Measurements from ENCODE around the gene ABHD17B. TPM values are rescaled to one million over a fixed set of nuclear protein-coding genes. Genes with fewer than 3 reads are reported as not detected.

ABHD17B gene
- polyA plus RNA-seq, 2 donors, result 8.1 to 9.8 TPM

GRCh38 chr9:71885467-71885866 is 25.5 kb downstream of the ABHD17B start:
- WGBS, 2 donors, result 30 to 48% methylated on average over 2 of the region's 2 CpGs
- no peak overlapping the region for H3K4me3 ChIP-seq (ENCODE audit: low read depth in 1 of 2, low read length in 2 of 2)
- H3K27ac ChIP-seq (ENCODE audit: low read depth in 2 of 2, low read length in 1 of 2), result no peak overlapping the region
- H3K9me3 ChIP-seq (ENCODE audit: control insufficient read depth in 2 of 2, insufficient read depth in 1 of 2, low read depth in 1 of 2, low read length in 1 of 2), result no peaks in the 10 kb centered on the region
- no peaks in the 10 kb centered on the region for H3K27me3 ChIP-seq (ENCODE audit: control insufficient read depth in 1 of 2, insufficient read depth in 2 of 2, low read length in 2 of 2)
- no peaks in the 10 kb centered on the region for H3K4me1 ChIP-seq (ENCODE audit: control insufficient read depth in 2 of 2, insufficient read depth in 2 of 2, low read length in 1 of 2)
- no peaks in the 10 kb centered on the region for H3K36me3 ChIP-seq (ENCODE audit: control insufficient read depth in 2 of 2, insufficient read depth in 2 of 2, low read length in 1 of 2)

DNA sequence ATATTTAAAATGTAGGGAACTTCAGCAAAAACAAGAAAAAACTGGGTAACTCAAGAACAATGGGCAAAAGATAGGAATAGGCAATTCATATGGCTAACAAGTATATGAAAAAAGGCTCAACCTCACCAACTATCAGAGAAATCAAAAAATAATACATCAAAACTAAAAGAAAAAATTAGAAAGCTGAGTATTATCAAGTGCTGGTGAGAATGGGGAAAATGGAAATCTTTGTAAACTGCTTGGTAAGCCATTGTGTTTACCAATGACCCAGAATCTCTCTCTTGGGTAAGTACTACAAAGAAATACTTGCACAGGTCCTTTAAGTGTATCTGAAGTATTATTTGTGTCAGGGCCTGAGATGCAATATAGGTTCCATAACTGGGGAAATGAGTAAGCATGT is 27.0 kb downstream of the ABHD17B start:
- Histone ChIP-seq H3K27me3 (ENCODE audit: control insufficient read depth in 1 of 2, insufficient read depth in 2 of 2, low read length in 2 of 2) (no peaks in the 10 kb centered on the region), H3K36me3 (ENCODE audit: control insufficient read depth in 2 of 2, insufficient read depth in 2 of 2, low read length in 1 of 2) (no peaks in the 10 kb centered on the region), H3K27ac (ENCODE audit: low read depth in 2 of 2, low read length in 1 of 2) (no peak overlapping the region), H3K4me1 (ENCODE audit: control insufficient read depth in 2 of 2, insufficient read depth in 2 of 2, low read length in 1 of 2) (no peaks in the 10 kb centered on the region), H3K9me3 (ENCODE audit: control insufficient read depth in 2 of 2, insufficient read depth in 1 of 2, low read depth in 1 of 2, low read length in 1 of 2) (no peaks in the 10 kb centered on the region), H3K4me3 (ENCODE audit: low read depth in 1 of 2, low read length in 2 of 2) (no peak overlapping the region)

GRCh38 chr9:71879644-71880174 is 31.3 kb downstream of the ABHD17B start:
- 69 to 94% methylated on average over 2 of the region's 2 CpGs for WGBS, 2 donors
- no peaks in the 10 kb centered on the region for H3K27me3 ChIP-seq (ENCODE audit: control insufficient read depth in 1 of 2, insufficient read depth in 2 of 2, low read length in 2 of 2)
- no peak overlapping the region for H3K4me3 ChIP-seq (ENCODE audit: low read depth in 1 of 2, low read length in 2 of 2)
- peaks cover 0 to 2% of the 10 kb centered on the region in 2 donors for H3K9me3 ChIP-seq (ENCODE audit: control insufficient read depth in 2 of 2, insufficient read depth in 1 of 2, low read depth in 1 of 2, low read length in 1 of 2)
- no peak overlapping the region for H3K27ac ChIP-seq (ENCODE audit: low read depth in 2 of 2, low read length in 1 of 2)
- H3K36me3 ChIP-seq (ENCODE audit: control insufficient read depth in 2 of 2, insufficient read depth in 2 of 2, low read length in 1 of 2), result no peaks in the 10 kb centered on the region
- no peaks in the 10 kb centered on the region for H3K4me1 ChIP-seq (ENCODE audit: control insufficient read depth in 2 of 2, insufficient read depth in 2 of 2, low read length in 1 of 2)

DNA sequence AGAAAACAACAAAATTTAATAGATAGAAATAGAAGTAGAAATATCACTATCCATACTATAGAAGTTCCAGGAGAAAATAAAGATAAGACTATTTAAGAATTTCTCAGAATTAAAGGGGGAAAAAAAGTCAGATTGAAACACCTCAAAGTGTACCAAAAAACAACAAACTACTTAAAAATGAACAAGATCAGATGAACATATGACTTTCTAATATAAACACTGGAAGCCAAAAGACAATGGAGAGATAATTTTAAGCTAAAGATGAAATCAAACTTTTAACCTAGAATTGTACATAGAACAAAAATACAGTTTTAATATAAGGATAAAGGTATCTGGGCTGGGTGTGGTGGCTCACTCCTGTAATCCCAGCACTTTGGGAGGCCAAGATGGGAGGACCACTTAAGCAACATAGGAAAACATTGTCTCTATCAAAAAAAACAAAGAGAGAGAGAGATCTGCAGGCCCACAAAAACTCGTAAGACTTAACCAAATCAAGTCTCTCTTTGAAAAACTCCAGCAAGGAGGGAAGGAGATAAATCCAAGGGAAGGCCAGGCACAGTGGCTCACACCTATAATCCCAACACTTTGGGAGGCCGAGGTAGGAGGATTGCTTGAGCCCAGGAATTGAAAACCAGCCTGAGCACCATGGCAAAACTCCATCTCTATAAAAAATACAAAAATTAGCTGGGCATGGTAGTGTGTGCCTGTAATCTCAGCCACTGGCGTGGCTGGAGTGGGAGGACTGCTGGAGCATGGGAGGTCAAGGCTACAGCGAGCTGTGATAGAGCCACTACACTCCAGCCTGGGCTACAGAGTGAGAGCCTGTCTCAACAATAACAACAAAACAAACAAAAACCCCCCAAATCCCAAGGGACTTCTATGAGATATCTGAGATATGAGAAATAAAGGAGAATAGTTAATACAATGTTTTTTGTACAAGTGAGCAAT is 32.4 kb downstream of the ABHD17B start:
- Histone ChIP-seq H3K27me3 (ENCODE audit: control insufficient read depth in 1 of 2, insufficient read depth in 2 of 2, low read length in 2 of 2) (no peaks in the 10 kb centered on the region), H3K36me3 (ENCODE audit: control insufficient read depth in 2 of 2, insufficient read depth in 2 of 2, low read length in 1 of 2) (no peaks in the 10 kb centered on the region), H3K4me3 (ENCODE audit: low read depth in 1 of 2, low read length in 2 of 2) (no peak overlapping the region), H3K9me3 (ENCODE audit: control insufficient read depth in 2 of 2, insufficient read depth in 1 of 2, low read depth in 1 of 2, low read length in 1 of 2) (peaks cover 0 to 2% of the 10 kb centered on the region in 2 donors), H3K27ac (ENCODE audit: low read depth in 2 of 2, low read length in 1 of 2) (no peak overlapping the region), H3K4me1 (ENCODE audit: control insufficient read depth in 2 of 2, insufficient read depth in 2 of 2, low read length in 1 of 2) (no peaks in the 10 kb centered on the region)
- 98% methylated on average over 4 of the region's 4 CpGs for WGBS, 2 donors

GRCh38 chr9:71876829-71877228 is 34.2 kb downstream of the ABHD17B start:
- Histone ChIP-seq H3K9me3 (ENCODE audit: control insufficient read depth in 2 of 2, insufficient read depth in 1 of 2, low read depth in 1 of 2, low read length in 1 of 2) (peaks cover 0 to 2% of the 10 kb centered on the region in 2 donors), H3K27me3 (ENCODE audit: control insufficient read depth in 1 of 2, insufficient read depth in 2 of 2, low read length in 2 of 2) (no peaks in the 10 kb centered on the region), H3K4me3 (ENCODE audit: low read depth in 1 of 2, low read length in 2 of 2) (no peak overlapping the region), H3K36me3 (ENCODE audit: control insufficient read depth in 2 of 2, insufficient read depth in 2 of 2, low read length in 1 of 2) (no peaks in the 10 kb centered on the region), H3K4me1 (ENCODE audit: control insufficient read depth in 2 of 2, insufficient read depth in 2 of 2, low read length in 1 of 2) (no peaks in the 10 kb centered on the region), H3K27ac (ENCODE audit: low read depth in 2 of 2, low read length in 1 of 2) (no peak overlapping the region)

GRCh38 chr9:71876106-71876505 is 34.9 kb downstream of the ABHD17B start:
- Histone ChIP-seq H3K27me3 (ENCODE audit: control insufficient read depth in 1 of 2, insufficient read depth in 2 of 2, low read length in 2 of 2) (no peaks in the 10 kb centered on the region), H3K9me3 (ENCODE audit: control insufficient read depth in 2 of 2, insufficient read depth in 1 of 2, low read depth in 1 of 2, low read length in 1 of 2) (peaks cover 0 to 2% of the 10 kb centered on the region in 2 donors), H3K36me3 (ENCODE audit: control insufficient read depth in 2 of 2, insufficient read depth in 2 of 2, low read length in 1 of 2) (no peaks in the 10 kb centered on the region), H3K4me3 (ENCODE audit: low read depth in 1 of 2, low read length in 2 of 2) (no peak overlapping the region), H3K27ac (ENCODE audit: low read depth in 2 of 2, low read length in 1 of 2) (no peak overlapping the region), H3K4me1 (ENCODE audit: control insufficient read depth in 2 of 2, insufficient read depth in 2 of 2, low read length in 1 of 2) (no peaks in the 10 kb centered on the region)
- 91 to 92% methylated on average over 2 of the region's 2 CpGs for whole genome bisulfite sequencing, 2 donors

DNA sequence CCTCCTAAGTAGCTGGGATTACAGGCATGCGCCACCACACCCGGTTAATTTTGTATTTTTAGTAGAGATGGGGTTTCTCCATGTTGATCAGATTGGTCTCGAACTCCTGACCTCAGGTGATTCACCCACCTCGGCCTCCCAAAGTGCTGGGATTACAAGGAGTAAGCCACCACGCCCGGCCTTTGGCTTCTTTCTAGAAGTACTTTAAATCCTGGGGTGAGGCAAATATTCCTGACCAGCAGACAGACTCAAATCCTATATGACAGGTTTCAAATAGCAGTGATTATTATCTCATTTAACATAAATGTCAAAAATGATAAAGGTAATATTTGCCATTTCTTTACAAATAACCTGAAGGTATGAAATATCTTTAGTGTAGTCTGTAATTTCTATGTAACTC is 35.6 kb downstream of the ABHD17B start:
- Histone ChIP-seq H3K9me3 (ENCODE audit: control insufficient read depth in 2 of 2, insufficient read depth in 1 of 2, low read depth in 1 of 2, low read length in 1 of 2) (peaks cover 0 to 2% of the 10 kb centered on the region in 2 donors), H3K27me3 (ENCODE audit: control insufficient read depth in 1 of 2, insufficient read depth in 2 of 2, low read length in 2 of 2) (no peaks in the 10 kb centered on the region), H3K36me3 (ENCODE audit: control insufficient read depth in 2 of 2, insufficient read depth in 2 of 2, low read length in 1 of 2) (no peaks in the 10 kb centered on the region), H3K27ac (ENCODE audit: low read depth in 2 of 2, low read length in 1 of 2) (no peak overlapping the region), H3K4me1 (ENCODE audit: control insufficient read depth in 2 of 2, insufficient read depth in 2 of 2, low read length in 1 of 2) (no peaks in the 10 kb centered on the region), H3K4me3 (ENCODE audit: low read depth in 1 of 2, low read length in 2 of 2) (no peak overlapping the region)
- WGBS, 2 donors, result 80 to 87% methylated on average over 6 of the region's 6 CpGs

- H3K9me3 ChIP-seq (ENCODE audit: control insufficient read depth in 2 of 2, insufficient read depth in 1 of 2, low read depth in 1 of 2, low read length in 1 of 2), result no peaks in the 10 kb centered on the region
- H3K27me3 ChIP-seq (ENCODE audit: control insufficient read depth in 1 of 2, insufficient read depth in 2 of 2, low read length in 2 of 2), result no peaks in the 10 kb centered on the region
- H3K4me3 ChIP-seq (ENCODE audit: low read depth in 1 of 2, low read length in 2 of 2), result no peak overlapping the region
- H3K4me1 ChIP-seq (ENCODE audit: control insufficient read depth in 2 of 2, insufficient read depth in 2 of 2, low read length in 1 of 2), result no peaks in the 10 kb centered on the region
- H3K27ac ChIP-seq (ENCODE audit: low read depth in 2 of 2, low read length in 1 of 2), result no peak overlapping the region
- 86% methylated on average over 1 of the region's 1 CpG for WGBS, 2 donors
- H3K36me3 ChIP-seq (ENCODE audit: control insufficient read depth in 2 of 2, insufficient read depth in 2 of 2, low read length in 1 of 2), result no peaks in the 10 kb centered on the region
Observed at GRCh38 chr9:71863631-71864030, 47.4 kb downstream of the ABHD17B start.

DNA sequence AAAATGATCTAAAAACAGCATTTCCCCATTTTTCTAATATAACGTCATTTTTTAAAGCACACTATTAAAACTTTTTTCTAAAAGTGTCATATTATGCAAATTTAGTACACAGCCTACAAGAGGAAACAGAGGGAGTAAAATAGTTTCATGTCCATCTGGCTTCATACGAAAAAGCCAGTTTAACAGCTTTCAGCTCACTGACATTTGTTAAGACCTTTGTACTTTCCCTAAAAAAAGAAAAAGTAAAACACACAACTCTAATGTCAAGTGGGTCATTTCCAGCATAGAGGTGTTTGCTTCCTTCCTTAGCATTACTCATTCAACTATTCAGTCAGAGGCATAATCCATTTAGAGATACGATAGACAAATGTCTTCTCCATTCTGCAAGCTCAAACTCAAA is 49.4 kb downstream of the ABHD17B start:
- Histone ChIP-seq H3K4me3 (ENCODE audit: low read depth in 1 of 2, low read length in 2 of 2) (no peak overlapping the region), H3K4me1 (ENCODE audit: control insufficient read depth in 2 of 2, insufficient read depth in 2 of 2, low read length in 1 of 2) (no peaks in the 10 kb centered on the region), H3K27me3 (ENCODE audit: control insufficient read depth in 1 of 2, insufficient read depth in 2 of 2, low read length in 2 of 2) (no peaks in the 10 kb centered on the region), H3K9me3 (ENCODE audit: control insufficient read depth in 2 of 2, insufficient read depth in 1 of 2, low read depth in 1 of 2, low read length in 1 of 2) (no peaks in the 10 kb centered on the region), H3K36me3 (ENCODE audit: control insufficient read depth in 2 of 2, insufficient read depth in 2 of 2, low read length in 1 of 2) (no peaks in the 10 kb centered on the region), H3K27ac (ENCODE audit: low read depth in 2 of 2, low read length in 1 of 2) (no peak overlapping the region)
- WGBS, 2 donors, result 74 to 79% methylated on average over 3 of the region's 3 CpGs

- Histone ChIP-seq H3K27me3 (ENCODE audit: control insufficient read depth in 1 of 2, insufficient read depth in 2 of 2, low read length in 2 of 2) (no peaks in the 10 kb centered on the region), H3K27ac (ENCODE audit: low read depth in 2 of 2, low read length in 1 of 2) (no peak overlapping the region), H3K9me3 (ENCODE audit: control insufficient read depth in 2 of 2, insufficient read depth in 1 of 2, low read depth in 1 of 2, low read length in 1 of 2) (no peaks in the 10 kb centered on the region), H3K36me3 (ENCODE audit: control insufficient read depth in 2 of 2, insufficient read depth in 2 of 2, low read length in 1 of 2) (no peaks in the 10 kb centered on the region), H3K4me1 (ENCODE audit: control insufficient read depth in 2 of 2, insufficient read depth in 2 of 2, low read length in 1 of 2) (no peaks in the 10 kb centered on the region), H3K4me3 (ENCODE audit: low read depth in 1 of 2, low read length in 2 of 2) (no peak overlapping the region)
- 95 to 98% methylated on average over 3 of the region's 3 CpGs for WGBS, 2 donors
Observed at GRCh38 chr9:71859939-71860338, 51.1 kb downstream of the ABHD17B start.
